Stomach (tissue), 4 donors: Measurements from ENCODE around the gene SLC38A2.

Experiments used
- POLR2A ChIP-seq, 4 donors: fragments of 450-650 bp; IDR thresholded peaks; one replicate each; pipeline ENCODE4 v1.6.1; 2016; ENCODE audit warnings: antibody characterized with exemption in 4 of 4, control low read depth in 2 of 4, mild to moderate bottlenecking in 1 of 4, moderate library complexity in 1 of 4
- POLR2AphosphoS5 ChIP-seq, 3 donors: sonication (generic); formaldehyde crosslinking; IDR thresholded peaks; one replicate each; pipeline ENCODE4 v1.6.1; 2016; ENCODE audit warnings: antibody characterized with exemption in 3 of 3
- TF ChIP-seq, protein P1 (sequence below), 7 experiments: fragments of 450-650 bp in 4 of 7; fragments of 200-600 bp in 3 of 7; sonication (generic) in 3 of 7; IDR thresholded peaks; one replicate each; pipeline ENCODE4 v1.5.1; 2016 to 2019; ENCODE audit warnings: antibody characterized with exemption in 7 of 7, control low read depth in 2 of 7, mild to moderate bottlenecking in 1 of 7

DNA sequence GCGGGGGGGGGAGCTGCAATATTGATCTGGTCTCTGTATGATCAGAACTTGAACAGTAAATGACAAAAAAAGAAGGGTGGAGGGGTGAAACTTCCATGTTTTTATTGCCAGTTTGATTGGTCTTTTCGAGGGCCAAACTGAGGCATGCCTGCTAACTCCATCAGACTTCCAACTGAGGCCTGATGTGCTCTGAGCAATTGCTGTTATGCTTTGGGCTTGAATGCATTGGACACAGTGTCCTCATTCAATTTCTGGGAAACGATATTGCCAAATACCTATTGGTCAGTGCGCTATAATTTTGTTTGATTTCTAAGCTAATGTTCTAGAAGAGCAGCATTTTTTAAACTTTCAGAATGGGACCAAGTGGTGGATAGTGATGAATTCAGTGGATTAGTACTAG, 2.1 kb upstream of the SLC38A2 start:
- TF ChIP-seq, protein P1, sequence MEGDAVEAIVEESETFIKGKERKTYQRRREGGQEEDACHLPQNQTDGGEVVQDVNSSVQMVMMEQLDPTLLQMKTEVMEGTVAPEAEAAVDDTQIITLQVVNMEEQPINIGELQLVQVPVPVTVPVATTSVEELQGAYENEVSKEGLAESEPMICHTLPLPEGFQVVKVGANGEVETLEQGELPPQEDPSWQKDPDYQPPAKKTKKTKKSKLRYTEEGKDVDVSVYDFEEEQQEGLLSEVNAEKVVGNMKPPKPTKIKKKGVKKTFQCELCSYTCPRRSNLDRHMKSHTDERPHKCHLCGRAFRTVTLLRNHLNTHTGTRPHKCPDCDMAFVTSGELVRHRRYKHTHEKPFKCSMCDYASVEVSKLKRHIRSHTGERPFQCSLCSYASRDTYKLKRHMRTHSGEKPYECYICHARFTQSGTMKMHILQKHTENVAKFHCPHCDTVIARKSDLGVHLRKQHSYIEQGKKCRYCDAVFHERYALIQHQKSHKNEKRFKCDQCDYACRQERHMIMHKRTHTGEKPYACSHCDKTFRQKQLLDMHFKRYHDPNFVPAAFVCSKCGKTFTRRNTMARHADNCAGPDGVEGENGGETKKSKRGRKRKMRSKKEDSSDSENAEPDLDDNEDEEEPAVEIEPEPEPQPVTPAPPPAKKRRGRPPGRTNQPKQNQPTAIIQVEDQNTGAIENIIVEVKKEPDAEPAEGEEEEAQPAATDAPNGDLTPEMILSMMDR (IDR thresholded peaks at IDR 0.05) = no peak
- no peak for TF ChIP-seq POLR2AphosphoS5 (IDR thresholded peaks at IDR 0.05)
- TF ChIP-seq POLR2A (IDR thresholded peaks at IDR 0.05) = no peak
